SHP77 treated with DMSO at 0.1 percent for 48 hours (cell line): ENCODE results near the gene DAO.
"Not testable (repeated sequence)": the region's sequence is repeated elsewhere in the genome, so short reads cannot be mapped to it uniquely, and the experiment has no call there.

Experiments
- DNase-seq: peaks from one replicate; lab custom pipeline; 2025; lab: John Stamatoyannopoulos, UW

DAO gene

DNA sequence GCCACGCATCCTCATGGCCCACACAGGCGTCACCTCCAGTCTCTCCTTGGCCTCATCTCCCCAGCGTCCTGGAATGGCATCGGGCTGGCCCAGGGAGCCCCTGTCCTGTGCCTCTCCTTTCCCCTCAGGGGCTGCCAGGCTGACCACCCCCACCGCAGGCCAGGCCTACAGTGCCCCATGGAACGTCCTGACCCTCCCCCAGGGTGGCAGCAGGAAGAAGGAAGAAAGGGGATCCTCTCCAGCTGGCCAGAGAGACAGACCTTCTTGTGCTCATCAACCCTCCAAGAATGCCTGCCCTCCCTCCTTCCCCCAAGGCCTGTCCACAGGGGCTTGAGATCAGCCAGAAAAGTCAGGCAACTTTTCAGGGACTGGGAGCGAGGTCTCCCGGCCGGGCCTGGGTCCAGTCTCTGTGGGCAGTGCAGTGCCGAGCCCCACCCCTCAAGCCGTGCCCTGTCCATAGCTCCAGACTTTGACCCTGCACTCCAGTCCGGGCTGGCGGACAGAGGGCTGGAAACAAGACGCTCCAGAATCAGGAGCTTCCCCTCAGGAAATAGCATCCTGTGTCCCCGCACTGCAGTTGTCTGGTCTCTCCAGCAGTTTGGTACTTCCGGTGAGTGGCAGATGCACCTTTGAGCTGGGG is at the start of gene DAO:
Gene DAO, plus strand, starts transcription at position 478 of the 640 bp plus-strand sequence. CDS start 4,915 bp downstream, outside the sequence.
- no peak for DNase-seq

DNA sequence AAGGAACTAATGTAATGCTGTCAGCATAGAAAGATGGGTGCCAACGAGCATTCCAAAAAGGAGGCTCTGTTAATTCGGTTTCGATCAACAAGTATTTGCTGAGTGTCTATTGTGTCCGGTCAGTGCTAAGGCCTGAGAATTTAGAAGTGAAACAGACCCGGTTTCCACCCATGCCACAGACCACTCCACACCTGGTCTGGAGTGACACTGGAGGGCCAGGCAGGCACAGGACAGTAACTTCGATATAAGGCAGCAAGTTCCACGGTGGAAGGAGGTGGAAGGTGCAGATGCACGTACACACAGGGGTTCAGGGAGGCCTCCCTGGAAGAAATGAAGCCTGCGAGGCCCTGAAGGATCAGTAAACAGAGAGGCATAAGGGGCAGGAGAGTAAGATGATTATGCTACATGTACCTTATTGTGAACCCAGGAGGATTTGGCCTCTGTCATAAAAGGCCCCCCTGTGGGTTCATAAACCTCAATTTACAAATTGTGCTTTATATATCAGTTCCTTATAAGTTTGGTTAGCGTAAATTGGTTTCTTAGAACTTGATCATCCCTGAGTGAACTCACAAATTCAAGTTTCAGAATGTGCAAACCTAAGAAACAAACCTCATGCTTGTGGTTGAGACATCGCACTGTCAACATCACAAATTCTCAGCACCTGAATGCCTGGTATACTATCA is 48.4 kb upstream of the DAO start:
- no peak for DNase-seq

DNA sequence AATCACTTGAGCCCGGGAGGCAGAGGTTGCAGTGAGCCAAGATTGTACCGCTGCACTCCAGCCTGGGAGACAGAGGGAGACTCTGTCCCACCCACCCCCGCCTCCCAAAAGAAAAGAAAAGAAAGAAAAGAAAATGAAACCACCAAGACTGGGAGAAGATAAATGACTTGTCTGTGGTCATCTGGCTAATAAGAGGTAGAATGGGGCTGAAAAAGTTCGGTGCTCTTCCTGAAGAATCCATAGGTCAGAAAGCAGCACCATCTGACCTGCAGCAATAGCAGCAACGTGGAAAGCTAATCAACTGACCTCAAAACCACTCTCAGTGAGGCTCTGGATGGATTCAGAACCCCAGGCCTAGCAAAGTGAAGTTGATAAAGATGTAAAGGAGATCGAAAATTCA is 47.7 kb upstream of the DAO start:
- no peak for DNase-seq

DNA sequence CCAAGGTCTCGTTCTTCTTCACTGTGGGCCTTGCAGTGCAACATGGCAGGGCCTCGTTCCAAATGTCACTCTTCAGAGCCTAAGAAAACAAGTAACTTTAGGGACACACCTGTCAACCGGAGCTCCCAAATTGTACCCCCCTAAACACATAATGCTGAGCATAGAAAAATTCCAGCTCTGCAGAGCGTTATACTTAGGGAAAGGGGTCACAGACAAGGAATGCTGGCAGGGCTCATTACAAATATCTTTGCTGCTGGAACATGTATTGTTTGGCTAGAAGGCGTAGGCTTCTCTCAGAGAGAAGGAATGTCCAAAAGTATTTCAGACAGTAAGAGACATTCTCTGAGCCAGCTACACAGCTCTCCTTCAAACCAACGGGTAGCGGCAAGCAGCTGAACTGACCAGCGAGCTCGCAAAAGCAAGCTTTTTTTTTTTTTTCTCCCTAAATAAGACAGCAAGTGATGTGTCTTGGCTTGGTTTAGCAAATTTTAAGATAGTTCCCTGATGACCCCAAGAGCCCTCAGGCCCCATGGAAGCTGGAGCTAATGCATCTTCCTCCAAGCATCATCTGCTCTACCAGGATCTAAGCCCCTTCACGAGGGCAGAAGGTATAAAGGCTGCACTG is 47.0 kb upstream of the DAO start:
- no peak for DNase-seq

DNA sequence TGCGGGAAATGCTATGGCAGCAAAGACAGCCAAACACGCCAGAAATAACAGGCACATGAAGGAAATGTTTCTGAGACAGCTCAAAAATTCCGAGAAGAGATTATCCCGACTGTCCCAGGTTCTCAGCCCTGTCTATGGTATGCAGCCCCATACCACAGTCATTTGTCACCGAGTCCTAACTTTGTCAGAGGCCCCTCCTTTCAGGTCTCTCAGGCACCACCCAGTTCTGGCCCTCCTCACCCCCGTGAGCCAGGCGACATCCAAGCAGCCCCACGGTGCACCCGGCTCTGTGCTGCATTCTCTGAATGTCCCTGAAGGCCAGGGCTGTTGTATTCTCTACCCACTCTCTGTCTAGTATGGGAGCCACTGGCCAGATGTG is 46.5 kb upstream of the DAO start:
- DNase-seq: no peak

DNA sequence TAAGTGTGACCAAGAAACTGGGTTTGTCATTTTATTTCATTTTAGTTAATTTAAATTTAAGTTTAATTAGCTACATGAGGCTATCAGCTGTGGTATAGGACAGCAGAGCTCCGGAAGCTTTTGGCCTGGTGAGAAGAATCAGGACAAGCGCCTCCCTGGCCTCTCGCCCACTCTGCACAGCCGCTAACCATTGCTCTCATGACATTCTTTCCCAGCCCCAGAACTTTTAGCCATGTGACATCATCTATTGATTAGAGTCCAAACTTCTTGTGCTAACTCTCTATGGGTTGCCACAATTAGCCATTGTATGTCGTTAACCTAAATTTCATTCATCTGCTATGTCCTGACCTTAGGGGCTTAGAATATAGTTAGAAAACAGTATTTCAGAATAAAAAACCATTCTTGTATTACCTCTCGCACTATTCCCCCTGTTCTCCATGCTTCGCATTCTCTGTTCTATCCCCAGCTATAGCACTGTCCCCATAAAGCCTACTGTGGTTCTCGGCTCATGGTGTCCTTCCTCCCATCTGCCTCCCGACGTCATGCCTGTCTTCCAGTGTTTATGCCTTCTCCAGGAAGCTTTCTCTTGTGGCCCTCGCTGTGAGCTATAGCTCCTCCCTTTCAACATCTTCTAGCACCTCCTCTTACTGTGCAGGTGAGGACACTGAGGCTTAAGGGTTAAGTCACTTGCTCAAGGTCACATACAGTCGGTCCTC is 46.0 kb upstream of the DAO start:
- DNase-seq: no peak

DNA sequence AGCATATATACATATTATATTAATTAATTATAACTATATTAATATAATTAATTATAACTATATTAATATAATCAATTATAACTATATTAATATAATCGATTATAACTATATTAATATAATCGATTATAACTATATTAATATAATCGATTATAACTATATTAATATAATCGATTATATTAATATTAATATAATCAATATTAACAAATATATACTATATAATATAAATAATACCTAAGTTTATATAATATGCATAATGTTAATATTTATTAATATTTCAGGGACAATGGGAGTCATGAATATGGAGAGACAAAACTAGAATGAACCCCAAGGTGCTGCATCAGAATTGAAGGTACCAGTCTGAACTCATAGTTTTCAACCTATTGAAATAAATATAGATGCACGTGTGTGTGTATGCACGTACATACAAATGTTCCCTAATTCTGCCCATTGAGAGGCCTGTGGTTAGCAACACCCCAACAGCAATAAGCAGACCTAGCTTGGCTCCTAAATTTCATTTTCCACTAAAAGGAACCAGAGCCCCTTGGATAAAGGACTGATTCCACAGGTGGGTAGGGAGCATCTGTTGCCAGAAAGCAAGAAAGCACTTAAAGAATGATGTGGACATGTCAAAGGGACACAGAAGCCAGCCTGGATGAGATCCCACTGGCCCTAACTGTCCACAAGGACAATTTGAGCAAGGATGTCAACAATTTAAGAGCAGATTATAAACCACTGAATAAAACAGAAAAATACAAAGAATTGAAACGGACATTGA is 43.8 kb upstream of the DAO start:
- no peak for DNase-seq

DNA sequence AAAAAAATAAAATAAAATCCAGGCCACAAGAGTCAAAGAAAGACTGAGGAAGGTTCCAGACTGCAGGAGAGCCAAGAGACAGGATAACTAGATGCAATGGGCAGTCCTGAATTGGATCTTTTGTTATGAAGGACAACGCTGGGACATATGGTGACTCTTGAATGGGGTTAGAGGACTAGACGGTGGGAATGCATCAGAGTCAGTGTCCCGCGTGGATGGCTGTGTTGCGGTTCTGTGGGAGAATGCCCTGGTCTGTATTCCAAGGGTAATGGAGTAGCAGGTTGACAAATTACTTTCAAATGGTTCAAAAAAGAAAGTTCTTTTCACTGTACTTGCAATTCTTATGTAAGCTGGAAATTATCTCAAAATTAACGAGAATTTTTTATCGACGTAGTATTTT is 42.7 kb upstream of the DAO start:
- DNase-seq: no peak

DNA sequence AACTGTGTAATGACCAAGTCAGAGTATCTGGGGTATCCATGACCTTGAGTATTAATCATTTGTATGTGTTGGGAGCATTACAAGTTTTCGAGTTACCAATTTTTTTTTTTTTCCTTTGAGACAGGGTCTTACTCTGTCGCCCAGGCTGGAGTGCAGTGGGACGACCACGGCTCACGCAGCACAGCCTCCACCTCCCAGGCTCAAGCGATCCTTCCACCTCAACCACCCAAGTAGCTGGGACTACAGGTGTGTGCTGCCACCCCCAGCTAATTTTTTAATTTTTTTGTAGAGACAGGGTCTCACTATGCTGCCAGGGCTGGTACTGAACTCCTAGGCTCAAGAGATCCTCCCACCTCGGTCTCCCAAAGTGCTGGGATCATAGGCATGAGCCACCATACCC is 42.2 kb upstream of the DAO start:
- DNase-seq: no peak

DNA sequence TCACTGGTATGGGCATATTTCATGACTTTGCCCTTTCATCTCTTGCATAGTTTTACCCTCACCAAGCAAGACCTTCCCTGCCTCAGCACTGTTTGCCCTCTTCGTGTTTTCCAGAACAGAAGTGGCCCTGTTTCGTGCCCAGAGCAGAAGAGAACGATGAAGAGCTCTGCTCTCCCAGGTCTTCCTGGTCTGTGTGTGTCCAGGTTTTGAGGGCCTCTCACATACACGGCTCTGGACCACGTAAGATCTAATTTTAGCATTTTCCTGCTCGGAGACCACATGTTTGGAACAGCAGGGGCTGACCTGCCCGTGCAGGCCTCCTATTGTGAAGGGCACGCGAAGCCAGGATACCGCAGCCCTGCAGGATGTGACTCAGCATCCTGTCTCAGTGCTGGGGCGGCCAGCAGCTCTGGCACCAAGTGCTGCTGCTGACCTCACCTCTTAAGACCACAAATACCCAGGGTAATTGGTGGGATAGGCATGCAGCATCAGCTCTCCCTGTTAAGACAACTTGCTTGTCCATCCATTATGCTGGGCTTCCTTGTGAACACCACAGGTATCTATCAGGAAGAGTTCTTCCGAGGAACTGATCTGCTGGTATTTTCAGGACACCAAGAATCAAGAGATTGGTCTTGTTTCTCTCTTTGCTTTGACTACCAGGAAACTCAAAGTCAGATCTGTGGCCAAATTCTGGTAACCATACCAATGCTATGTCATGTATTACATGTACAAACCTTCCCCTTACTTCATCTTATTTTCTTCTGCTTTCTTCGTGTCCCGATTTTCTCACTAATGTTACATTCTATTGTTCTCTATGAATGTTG is 41.5 kb upstream of the DAO start:
- DNase-seq: peak; percentile 94

DNA sequence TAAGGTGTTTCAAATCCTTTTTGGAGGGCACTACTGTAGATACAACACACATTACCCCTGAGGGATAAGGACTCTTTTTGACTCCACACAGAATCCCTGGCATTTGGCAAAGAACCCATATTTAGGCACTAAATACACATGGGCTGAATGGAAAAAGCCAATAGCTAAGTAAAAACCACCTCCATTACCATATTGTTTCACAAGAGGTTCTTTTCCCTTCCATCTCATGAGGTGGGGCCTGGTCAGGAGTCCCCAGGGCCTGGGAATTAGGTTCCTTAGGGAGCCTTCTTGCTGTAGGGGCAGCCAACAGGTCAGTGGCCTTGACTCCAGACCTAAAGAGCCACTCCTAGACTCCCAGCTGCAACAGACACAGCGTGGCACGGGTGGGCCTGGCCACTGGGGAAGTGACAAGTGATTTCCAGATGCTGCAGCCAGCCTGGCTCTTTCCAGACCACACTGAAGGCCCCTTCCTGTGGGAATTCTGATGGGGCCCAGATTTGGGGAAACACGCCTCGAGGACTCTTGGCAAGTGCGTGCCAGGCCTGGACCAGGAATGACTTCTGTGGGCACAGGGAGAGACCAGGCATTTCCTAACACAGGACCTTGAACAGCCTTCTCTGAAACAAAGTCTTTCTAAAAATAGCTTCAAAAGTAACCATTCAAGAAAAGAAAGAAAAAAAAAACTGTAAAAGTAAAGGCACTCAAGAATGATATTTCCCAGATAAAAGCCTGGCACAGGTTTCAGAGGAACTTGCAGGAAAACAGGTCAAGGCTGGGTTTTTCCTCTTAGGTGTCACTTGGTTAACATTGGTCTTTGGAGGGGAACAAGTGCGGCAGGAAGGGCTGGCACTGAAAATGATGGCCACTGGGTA is 40.6 kb upstream of the DAO start:
- no peak for DNase-seq

DNA sequence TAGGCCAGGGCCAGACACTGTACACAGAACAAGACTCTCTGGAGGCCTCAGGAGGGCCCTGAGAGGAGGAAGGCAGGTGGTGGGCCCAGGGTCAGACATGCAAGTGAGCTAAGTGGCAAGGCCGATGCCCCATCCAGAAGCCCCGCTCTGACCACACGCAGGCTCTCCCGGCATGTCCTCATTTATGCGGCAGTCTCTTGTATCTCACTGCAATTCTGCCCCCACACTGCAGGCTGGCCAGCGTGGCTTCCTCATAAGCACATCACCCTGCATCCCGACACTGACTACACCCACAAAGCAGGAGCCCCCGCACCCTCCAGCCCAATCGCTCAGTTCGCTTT is 40.0 kb upstream of the DAO start:
- DNase-seq: no peak

DNA sequence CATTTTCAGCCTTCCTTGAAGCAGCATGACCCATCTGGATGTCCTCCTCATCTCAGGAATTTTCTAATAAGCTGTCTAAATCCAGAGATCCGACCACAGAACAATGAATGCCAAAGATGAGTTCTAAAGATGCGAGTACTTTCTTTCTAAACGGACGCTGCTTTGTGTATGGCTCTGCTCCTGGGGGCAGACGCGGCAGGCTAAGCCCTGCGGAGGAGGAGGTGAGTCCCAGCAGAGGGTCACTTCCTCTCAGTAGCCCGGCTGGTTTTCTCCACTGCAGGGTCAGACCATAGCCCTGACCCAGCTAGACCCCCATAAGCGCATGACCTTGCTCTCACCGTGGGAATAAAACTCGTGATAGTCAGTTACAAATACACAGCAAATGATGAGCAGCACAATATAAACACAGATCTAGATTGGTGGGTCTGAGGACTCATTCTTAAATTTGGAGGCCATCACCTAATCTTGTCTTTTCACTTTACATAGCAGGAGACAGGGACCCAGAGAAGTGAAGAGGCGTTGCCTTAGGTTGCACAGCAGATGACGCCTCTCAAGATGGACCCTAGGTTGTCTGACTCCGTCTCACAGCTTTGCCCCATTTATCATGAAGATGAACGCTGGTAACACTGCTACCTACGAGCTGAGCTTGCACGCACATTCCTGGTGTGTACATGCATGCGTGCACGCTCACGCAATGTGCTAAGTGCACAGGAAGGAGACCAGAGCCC is 39.1 kb upstream of the DAO start:
- no peak for DNase-seq

DNA sequence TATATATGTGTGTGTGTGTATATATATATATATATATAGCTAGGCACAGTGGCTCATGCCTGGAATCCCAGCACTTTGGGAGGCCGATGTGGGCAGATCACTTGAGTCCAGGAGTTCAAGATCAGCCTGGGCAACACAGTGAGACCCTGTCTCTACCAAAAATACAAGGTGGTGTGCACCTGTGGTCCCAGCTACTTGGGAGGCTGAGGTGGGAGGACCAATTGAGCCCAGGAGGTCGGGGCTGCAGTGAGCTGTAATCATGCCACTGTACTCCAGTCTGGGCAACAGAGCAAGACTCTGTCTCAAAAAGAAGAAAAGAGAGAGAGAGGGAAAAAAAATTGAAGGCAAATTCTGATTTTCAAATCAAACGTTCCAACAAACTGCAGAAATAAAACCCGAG is 38.1 kb upstream of the DAO start:
- DNase-seq: not testable (repeated sequence)

DNA sequence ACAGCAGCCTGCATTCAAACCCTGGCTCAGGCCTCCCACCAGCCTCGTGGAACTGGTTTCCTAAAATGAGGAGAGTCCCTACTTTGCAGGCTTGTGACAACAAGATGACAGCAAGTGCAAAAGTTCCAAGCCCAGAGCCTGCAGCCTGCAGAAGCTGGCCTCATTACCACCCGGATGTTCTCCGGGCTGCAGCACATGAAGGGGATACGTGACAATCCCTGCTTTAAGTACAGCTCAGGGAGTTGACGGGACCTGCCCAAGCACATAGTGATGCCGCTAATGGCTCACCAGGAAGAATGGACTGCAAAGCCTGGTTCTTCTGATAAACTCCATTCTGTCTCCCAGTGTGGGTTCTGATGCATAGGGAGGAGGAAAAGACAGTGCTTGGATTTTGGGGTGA is 37.5 kb upstream of the DAO start:
- DNase-seq: no peak

DNA sequence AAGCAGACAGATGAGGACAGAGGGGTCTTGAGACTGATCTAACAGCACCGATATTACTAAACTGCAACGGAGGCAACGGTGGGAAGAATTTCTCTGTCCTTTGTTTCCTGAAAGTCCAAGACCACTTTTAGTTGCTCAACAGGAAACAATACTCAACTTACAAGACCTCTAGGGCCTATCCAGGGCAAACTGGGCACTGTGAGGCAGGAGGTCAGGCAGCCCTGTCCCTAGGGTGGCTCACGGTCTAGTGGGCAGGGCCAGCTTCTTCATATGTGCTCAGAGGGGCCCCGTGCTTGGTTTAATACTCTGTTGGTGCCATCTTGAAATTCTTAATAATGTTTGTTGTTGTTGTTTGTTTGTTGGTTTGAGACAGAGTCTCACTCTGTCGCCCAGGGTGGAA is 36.7 kb upstream of the DAO start:
- no peak for DNase-seq

DNA sequence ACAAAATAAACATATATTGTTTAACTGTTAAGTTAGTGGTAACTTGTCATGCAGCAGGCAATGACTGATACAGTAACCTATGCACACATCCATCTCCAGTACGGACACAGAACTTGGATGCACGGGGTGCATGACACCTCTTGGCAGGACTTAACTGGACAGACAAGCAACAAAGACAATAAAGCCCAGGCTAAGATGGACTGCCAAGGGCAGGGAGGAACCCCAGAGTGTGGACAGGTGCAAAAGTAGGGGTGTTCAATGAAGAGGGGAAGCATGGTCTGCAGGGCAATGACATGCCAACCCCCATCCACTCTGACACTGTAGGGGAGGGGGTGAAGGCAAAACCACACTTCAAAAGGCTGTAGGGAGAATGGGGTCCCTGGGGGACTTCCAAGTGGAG is 34.2 kb upstream of the DAO start:
- DNase-seq: no peak

DNA sequence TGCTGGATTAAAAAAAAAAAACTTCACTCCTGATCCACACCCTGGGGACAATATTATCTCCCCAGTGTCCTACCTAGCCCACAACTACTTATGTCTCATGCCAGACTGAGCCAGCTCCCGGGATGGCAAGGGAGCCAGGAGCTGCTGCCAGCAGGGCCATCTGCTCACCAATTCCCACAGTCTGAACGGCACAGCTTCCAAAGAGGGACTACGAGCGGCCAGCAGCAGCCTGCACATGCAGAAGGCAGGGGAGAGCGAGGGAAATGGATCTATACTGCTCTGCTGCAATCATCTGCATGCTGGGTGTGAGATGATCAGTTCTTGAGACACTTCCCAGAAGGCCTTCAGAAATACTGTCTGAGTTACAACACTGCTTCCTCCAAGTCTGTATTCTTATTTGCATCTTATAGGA is 33.6 kb upstream of the DAO start:
- DNase-seq: no peak

DNA sequence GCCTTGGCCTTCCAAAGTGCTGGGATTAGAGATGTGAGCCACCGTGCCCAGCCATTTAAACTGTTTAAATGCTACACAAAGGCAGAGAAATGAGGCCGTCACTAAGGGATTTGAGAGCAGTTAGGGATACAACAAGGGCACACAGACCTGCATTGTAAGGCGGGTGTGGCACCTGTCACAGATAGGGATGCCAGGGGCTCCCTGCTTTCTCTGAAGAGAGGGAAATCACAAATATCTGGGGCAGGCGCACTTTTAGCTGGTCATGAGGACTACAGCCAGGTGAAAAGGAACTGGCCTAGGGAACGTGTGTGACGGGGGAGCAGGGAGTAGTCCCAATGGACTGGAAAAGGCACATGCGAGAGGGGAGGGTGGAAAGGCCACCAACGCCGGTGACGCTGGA is 32.2 kb upstream of the DAO start:
- DNase-seq: no peak

DNA sequence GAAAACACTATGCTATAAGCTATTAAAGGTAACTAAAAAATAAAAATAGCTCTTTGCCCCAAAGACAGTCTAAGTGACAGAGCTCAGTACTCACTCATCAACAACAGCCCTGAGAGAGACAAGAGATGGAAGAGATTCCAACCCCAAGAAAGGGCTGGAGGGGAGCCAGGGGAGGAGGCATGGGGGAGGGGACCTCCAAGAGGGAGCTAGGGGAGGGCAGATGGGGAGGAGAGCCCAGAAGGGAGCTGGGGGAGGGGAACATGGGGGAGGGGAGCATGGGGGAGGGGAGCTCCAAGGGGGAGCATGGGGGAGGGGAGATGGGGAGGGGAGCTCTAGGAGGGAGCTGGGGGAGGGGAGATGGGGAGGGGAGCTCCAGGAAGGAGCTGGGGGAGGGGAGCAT is 30.2 kb upstream of the DAO start:
- no peak for DNase-seq
